Spinal cord (tissue), 10 donors: ENCODE results near the gene COL2A1. TPM values are rescaled to one million over a fixed set of nuclear protein-coding genes. Genes with fewer than 3 reads are reported as not detected.

Experiments used
- DNase-seq, 6 donors: peaks; one replicate each; pipeline versions ENCODE4 v3.0.0 to v3.0.0-alpha.2; 2013 to 2015; ENCODE audit warnings: low spot score in 6 of 6, low read depth in 4 of 6
- H3K27ac ChIP-seq: one replicate; pipeline ENCODE4 v1.5.1; 2013; ENCODE audit warnings: low read depth, low read length, control low read depth
- H3K27me3 ChIP-seq: one replicate; pipeline ENCODE4 v1.6.1; 2013; ENCODE audit warnings: low read length; ENCODE audit not compliant: control insufficient read depth, insufficient read depth
- H3K36me3 ChIP-seq: one replicate; pipeline ENCODE4 v1.6.1; 2013; ENCODE audit warnings: low read length; ENCODE audit not compliant: control insufficient read depth, insufficient read depth
- H3K4me1 ChIP-seq: one replicate; pipeline ENCODE4 v1.6.1; 2013; ENCODE audit warnings: low read length; ENCODE audit not compliant: control insufficient read depth, insufficient read depth
- H3K4me3 ChIP-seq: one replicate; pipeline ENCODE4 v1.5.1; 2013; ENCODE audit warnings: low read depth, low read length, control low read depth
- H3K9me3 ChIP-seq: one replicate; pipeline ENCODE4 v1.6.1; 2013; ENCODE audit warnings: low read length; ENCODE audit not compliant: control insufficient read depth, insufficient read depth
- WGBS: methylation state at CpG from one replicate; pipeline ENCODE4 v1.1.5; 2013; ENCODE audit warnings: missing lambda C conversion rate; ENCODE audit not compliant: insufficient coverage; 5-methylcytosine and 5-hydroxymethylcytosine counted together
- polyA plus RNA-seq, 2 donors: library from polyadenylated mRNA; unstranded; fragments of 120-200 nt; gene quantifications; one replicate each; pipeline ENCODE4 v1.2.1, GENCODE V29; 2013; ENCODE audit not compliant: insufficient read length in 2 of 2
- total RNA-seq, 2 donors: library from RNA; depleted of rRNA in 1 of 2; stranded (reverse); fragments of 120-200 nt in 1 of 2; fragments of >200 nt in 1 of 2; gene quantifications; one replicate each; pipeline versions ENCODE4 v1.2.3 to v1.2.4, GENCODE V29; 2013 to 2014
- donor health status: healthy.

COL2A1 gene
- total and polyA plus RNA-seq, 4 donors: 7.1 to 56.7 (median 27.1) TPM

GRCh38 chr12:48041591-48042423 lies 37.5 kb upstream of the COL2A1 start:
- WGBS: 80% methylated on average over 2 of the region's 5 CpGs
- Histone ChIP-seq H3K27me3 (peaks cover 2% of the 10 kb centered on the region), H3K27ac (no peak overlapping the region), H3K9me3 (no peaks in the 10 kb centered on the region), H3K4me3 (no peak overlapping the region), H3K4me1 (peaks cover 10% of the 10 kb centered on the region), H3K36me3 (peaks cover 9% of the 10 kb centered on the region)
- DNase-seq: no peak

GRCh38 chr12:48040354-48040753 lies 36.1 kb upstream of the COL2A1 start:
- peaks cover 2% of the 10 kb centered on the region for H3K27me3 ChIP-seq
- peaks cover 14% of the 10 kb centered on the region for H3K4me1 ChIP-seq
- no peak for DNase-seq
- no peak overlapping the region for H3K27ac ChIP-seq
- no peaks in the 10 kb centered on the region for H3K9me3 ChIP-seq
- WGBS: no CpG with 5 or more reads among the region's 3 CpGs
- H3K4me3 ChIP-seq: no peak overlapping the region
- peaks cover 9% of the 10 kb centered on the region for H3K36me3 ChIP-seq

GRCh38 chr12:48039151-48039550 lies 34.9 kb upstream of the COL2A1 start:
- Histone ChIP-seq H3K9me3 (no peaks in the 10 kb centered on the region), H3K27me3 (peaks cover 2% of the 10 kb centered on the region), H3K4me3 (no peak overlapping the region), H3K4me1 (peaks cover 22% of the 10 kb centered on the region), H3K36me3 (no peaks in the 10 kb centered on the region), H3K27ac (no peak overlapping the region)
- DNase-seq: no peak
- 100% methylated on average over 1 of the region's 1 CpG for WGBS

- no peaks in the 10 kb centered on the region for H3K9me3 ChIP-seq
- peak overlapping the region; percentile 73 for H3K27ac ChIP-seq
- no peaks in the 10 kb centered on the region for H3K36me3 ChIP-seq
- no peak overlapping the region for H3K4me3 ChIP-seq
- peaks cover 27% of the 10 kb centered on the region for H3K4me1 ChIP-seq
- WGBS: 78% methylated on average over 5 of the region's 5 CpGs
- DNase-seq: no peak
- H3K27me3 ChIP-seq: peaks cover 2% of the 10 kb centered on the region
These were observed 33.8 kb upstream of the COL2A1 start for GRCh38 chr12:48038085-48038484.

- 26% methylated on average over 4 of the region's 9 CpGs for WGBS
- Histone ChIP-seq H3K27me3 (peaks cover 2% of the 10 kb centered on the region), H3K4me3 (no peak overlapping the region), H3K27ac (peak overlapping the region; percentile 73), H3K4me1 (peaks cover 27% of the 10 kb centered on the region), H3K36me3 (no peaks in the 10 kb centered on the region), H3K9me3 (no peaks in the 10 kb centered on the region)
- peak in 1 of 6 donors; percentile 55 for DNase-seq
These were observed 33.1 kb upstream of the COL2A1 start for GRCh38 chr12:48037267-48037915.

- 88% methylated on average over 1 of the region's 4 CpGs for WGBS
- no peaks in the 10 kb centered on the region for H3K36me3 ChIP-seq
- peaks cover 27% of the 10 kb centered on the region for H3K4me1 ChIP-seq
- H3K27me3 ChIP-seq: peaks cover 2% of the 10 kb centered on the region
- H3K27ac ChIP-seq: peak overlapping the region; percentile 61
- H3K9me3 ChIP-seq: no peaks in the 10 kb centered on the region
- no peak for DNase-seq
- no peak overlapping the region for H3K4me3 ChIP-seq
These were observed 32.5 kb upstream of the COL2A1 start for GRCh38 chr12:48036818-48037217.

- no peaks in the 10 kb centered on the region for H3K36me3 ChIP-seq
- H3K4me3 ChIP-seq: no peak overlapping the region
- no peaks in the 10 kb centered on the region for H3K9me3 ChIP-seq
- peaks cover 2% of the 10 kb centered on the region for H3K27me3 ChIP-seq
- WGBS: 88% methylated on average over 7 of the region's 8 CpGs
- H3K4me1 ChIP-seq: peaks cover 34% of the 10 kb centered on the region
- no peak overlapping the region for H3K27ac ChIP-seq
- no peak for DNase-seq
These were observed 30.8 kb upstream of the COL2A1 start for GRCh38 chr12:48034835-48035805.

GRCh38 chr12:48033451-48033850 lies 29.2 kb upstream of the COL2A1 start:
- H3K27me3 ChIP-seq: peaks cover 2% of the 10 kb centered on the region
- DNase-seq: no peak
- H3K27ac ChIP-seq: peak overlapping the region; percentile 70
- no peak overlapping the region for H3K4me3 ChIP-seq
- H3K36me3 ChIP-seq: no peaks in the 10 kb centered on the region
- no CpG with 5 or more reads among the region's 1 CpG for WGBS
- peaks cover 43% of the 10 kb centered on the region for H3K4me1 ChIP-seq
- no peaks in the 10 kb centered on the region for H3K9me3 ChIP-seq

GRCh38 chr12:48032597-48032996 lies 28.3 kb upstream of the COL2A1 start:
- Histone ChIP-seq H3K9me3 (no peaks in the 10 kb centered on the region), H3K4me1 (peaks cover 48% of the 10 kb centered on the region), H3K36me3 (no peaks in the 10 kb centered on the region), H3K4me3 (no peak overlapping the region), H3K27me3 (no peaks in the 10 kb centered on the region), H3K27ac (peak overlapping the region; percentile 47)
- no peak for DNase-seq
- WGBS: no CpG with 5 or more reads among the region's 1 CpG
